ENCODE data around the gene BZW1.

BZW1 gene

DNA sequence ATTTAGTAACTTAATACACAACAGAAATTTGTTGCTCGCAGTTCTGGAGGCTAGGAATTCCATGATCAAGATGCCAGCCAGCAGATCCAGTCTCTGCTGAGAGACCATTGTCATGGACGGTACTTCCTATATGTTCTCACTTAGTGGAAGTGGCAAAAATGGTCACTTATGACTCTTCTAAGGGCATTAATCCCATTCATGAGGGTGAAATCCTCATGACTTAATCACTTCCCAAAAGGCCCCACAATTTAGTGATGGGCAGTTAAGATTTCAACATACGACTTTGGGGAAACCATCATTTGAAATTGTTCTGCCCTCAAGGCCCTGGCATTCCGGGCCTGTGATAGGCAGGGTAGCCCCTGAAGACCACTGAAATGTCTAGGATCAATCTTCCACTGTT, 23.0 kb downstream of the BZW1 start:
- TF ChIP-seq, protein P1, sequence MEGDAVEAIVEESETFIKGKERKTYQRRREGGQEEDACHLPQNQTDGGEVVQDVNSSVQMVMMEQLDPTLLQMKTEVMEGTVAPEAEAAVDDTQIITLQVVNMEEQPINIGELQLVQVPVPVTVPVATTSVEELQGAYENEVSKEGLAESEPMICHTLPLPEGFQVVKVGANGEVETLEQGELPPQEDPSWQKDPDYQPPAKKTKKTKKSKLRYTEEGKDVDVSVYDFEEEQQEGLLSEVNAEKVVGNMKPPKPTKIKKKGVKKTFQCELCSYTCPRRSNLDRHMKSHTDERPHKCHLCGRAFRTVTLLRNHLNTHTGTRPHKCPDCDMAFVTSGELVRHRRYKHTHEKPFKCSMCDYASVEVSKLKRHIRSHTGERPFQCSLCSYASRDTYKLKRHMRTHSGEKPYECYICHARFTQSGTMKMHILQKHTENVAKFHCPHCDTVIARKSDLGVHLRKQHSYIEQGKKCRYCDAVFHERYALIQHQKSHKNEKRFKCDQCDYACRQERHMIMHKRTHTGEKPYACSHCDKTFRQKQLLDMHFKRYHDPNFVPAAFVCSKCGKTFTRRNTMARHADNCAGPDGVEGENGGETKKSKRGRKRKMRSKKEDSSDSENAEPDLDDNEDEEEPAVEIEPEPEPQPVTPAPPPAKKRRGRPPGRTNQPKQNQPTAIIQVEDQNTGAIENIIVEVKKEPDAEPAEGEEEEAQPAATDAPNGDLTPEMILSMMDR (IDR thresholded peaks at IDR 0.05; ENCODE audit: low read depth, low read length) = no peak
- no peak overlapping the region for H3K4me3 ChIP-seq (ENCODE audit: low read depth, low read length)

DNA sequence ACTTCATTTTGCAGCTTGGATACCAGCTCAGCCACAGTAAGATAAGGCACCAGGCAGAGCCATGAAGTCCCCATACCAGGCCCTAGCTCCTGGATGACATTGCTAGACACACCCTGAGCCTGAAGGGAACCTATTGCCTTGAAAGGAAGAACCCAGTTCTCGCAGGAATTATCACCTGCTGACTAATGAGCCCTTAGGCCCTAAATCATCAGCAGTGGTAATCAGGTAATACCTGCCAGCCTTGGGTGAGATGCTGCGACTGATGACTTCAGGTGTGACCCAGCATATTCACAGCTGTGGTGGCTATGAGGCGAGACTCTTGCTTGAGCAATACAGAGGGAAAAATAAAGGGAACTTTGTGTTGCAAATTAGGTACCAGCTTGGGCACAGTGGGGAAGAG, 27.8 kb downstream of the BZW1 start:
- no peak overlapping the region for H3K4me3 ChIP-seq (ENCODE audit: low read depth, low read length)

DNA sequence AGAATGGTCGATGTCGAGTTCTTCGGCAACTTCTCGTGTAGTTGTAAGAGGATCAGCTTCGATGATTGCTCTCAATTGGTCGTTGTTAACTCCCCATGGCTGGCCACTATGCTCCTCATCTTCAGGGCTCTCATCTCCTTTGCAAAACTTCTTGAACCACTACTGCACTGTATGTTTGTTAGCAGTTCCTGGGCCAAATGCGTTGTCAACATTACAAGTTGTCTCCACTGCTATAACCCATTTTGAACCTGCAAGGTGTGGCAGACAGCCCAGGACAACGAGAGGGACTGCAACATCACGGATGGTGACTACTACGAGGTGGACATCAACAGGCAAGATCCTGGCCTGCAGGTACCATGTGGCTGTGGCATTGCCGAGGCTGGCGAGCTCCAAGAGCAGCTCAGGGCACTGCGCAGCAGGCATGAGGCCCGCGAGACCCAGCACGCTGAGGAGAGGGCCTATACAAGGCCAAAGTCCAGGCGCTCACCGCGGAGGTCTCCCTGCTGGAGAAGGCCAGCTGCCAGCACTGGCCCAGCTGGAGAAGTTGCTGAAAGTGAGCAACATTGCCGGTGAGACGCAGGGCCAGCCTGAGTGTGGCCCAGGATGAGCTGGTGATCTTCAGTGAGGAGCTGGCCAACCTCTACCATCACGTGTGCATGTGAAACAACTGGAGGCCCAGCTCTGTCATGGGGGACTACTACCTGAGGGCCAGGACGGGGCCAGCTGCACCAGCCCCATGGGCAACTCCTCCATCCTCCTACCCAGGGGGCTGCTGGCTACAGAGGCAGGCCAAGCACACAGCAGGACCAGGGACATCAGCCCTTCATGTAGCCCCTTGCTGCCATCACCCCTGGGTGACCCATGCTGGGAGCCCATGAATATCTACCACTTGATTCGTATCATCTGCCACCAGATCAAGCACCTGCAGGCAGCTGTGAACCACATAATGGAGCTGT, 32.6 kb downstream of the BZW1 start:
- TF ChIP-seq, protein P1 (IDR thresholded peaks at IDR 0.05; ENCODE audit: low read depth, low read length) = no peak
- H3K4me3 ChIP-seq (ENCODE audit: low read depth, low read length) = no peak overlapping the region

More for the DNA sequence above, 27.8 kb downstream of the BZW1 start:
- TF ChIP-seq, protein P1 (IDR thresholded peaks at IDR 0.05; ENCODE audit: low read depth, low read length) = no peak

DNA sequence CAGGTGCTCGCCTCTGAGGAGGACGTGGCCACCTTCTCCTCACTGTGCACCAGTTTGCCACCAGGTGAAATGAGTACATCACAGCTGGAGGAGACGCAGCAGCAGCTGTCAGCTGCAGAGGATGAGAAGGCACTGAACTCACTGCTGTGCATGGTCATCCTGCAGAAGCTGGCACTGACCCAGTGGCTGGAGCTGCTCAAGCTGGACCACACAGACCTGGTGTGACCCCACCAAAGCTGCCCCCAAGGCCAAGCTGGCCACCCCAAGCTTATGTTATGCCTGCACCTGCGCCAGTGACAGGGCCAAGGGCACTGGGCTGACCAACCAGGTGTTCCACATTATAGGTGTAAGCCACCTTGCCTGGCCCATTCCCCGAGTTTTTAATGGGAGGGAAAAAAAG, 33.5 kb downstream of the BZW1 start:
- TF ChIP-seq, protein P1 (IDR thresholded peaks at IDR 0.05; ENCODE audit: low read depth, low read length) = no peak
- H3K4me3 ChIP-seq (ENCODE audit: low read depth, low read length) = no peak overlapping the region

DNA sequence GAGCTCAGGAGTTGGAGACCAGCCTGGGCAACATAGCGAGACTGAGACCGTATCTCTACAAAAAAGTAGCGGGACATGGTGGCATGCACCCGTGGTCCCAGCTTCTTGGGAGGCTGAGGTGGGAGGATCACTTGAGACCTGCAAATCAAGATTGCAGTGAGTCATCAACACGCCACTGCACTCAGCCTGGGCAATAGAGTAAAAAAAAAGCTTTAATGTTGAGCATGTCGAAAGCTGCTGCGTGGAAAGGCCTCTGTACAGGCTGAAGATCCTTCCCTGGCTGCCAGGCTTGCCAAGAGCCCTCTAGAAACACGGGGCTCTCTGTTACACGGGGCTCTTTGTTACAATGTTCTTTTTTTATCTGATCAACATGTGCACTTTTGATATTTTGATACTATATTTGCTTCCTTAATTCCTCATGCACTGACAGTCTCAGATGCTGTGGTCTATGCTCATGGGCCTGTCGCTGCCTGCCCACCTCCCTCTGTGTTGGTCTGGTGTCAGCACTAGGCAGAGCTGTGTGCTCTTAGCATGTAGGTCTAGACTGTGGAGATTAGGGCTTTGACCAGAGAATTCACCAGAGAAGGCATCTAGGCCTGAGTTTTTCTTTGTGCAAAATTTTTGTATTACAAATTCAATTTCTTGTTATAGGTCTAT, 34.1 kb downstream of the BZW1 start:
- TF ChIP-seq, protein P1 (IDR thresholded peaks at IDR 0.05; ENCODE audit: low read depth, low read length) = no peak
- H3K4me3 ChIP-seq (ENCODE audit: low read depth, low read length) = no peak overlapping the region

DNA sequence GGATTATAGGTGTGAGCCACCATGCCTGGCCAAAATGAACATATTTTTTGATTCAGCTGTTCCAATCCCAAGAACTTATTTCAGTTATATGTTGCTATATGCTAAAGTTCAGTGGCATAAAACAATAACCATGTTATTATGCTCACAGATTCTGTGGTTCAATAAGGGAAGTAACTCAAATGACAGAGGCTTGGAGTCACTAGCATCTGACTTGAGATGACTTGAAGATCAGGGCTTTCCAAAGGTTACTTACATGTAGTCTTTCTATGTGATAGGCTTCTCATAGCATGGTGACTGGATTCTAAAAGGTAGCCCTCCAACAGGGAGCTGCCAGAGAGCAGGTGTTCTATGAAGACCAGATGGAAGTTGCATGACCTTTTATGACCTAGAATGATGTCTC, 35.6 kb downstream of the BZW1 start:
- TF ChIP-seq, protein P1 (IDR thresholded peaks at IDR 0.05; ENCODE audit: low read depth, low read length) = no peak

DNA sequence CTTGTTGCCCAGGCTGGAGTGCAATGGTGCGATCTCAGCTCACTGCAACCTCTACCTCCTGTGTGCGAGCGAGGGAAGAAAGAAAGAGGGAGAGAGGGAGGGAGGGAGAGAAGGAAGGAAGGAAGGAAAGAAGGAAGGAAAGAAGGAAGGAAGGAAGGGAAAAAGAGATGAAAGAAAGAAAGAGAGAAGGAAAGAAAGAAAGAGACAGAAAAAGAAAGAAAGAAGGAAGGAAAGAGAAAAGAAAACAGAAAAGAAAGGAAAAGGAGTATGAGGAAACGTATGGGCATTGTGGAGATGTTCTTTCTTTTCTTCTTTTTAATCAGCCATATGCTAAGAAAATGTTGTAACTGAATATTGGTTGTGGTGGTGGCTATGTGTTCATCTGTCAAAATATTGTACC, 36.2 kb downstream of the BZW1 start:
- no peak overlapping the region for H3K4me3 ChIP-seq (ENCODE audit: low read depth, low read length)
- TF ChIP-seq, protein P1 (IDR thresholded peaks at IDR 0.05; ENCODE audit: low read depth, low read length) = no peak

More for the DNA sequence above, 35.6 kb downstream of the BZW1 start:
- H3K4me3 ChIP-seq (ENCODE audit: low read depth, low read length) = no peak overlapping the region

All from WI38 (cell line).